KOPT-K1 (cell line): Measurements from ENCODE around the gene ANKRD63.

Experiments used
- H3K27ac ChIP-seq: fragments of 200-600 bp; sonication (generic); 2 replicates; pipeline ENCODE4 v1.5.1; 2016; ENCODE audit warnings: antibody characterized with exemption, mild to moderate bottlenecking, low read depth, low read length; ENCODE audit not compliant: poor library complexity, severe bottlenecking
- H3K36me3 ChIP-seq: fragments of 200-600 bp; sonication (generic); 2 replicates; pipeline ENCODE4 v1.5.1; 2017; ENCODE audit warnings: antibody characterized with exemption, mild to moderate bottlenecking, low read length, moderate library complexity; ENCODE audit not compliant: insufficient read depth
- H3K9me3 ChIP-seq: fragments of 200-600 bp; sonication (generic); 2 replicates; pipeline ENCODE4 v1.5.1; 2017; ENCODE audit warnings: antibody characterized with exemption, low read length, mild to moderate bottlenecking; ENCODE audit not compliant: insufficient read depth, poor library complexity, severe bottlenecking

Gene ANKRD63

DNA sequence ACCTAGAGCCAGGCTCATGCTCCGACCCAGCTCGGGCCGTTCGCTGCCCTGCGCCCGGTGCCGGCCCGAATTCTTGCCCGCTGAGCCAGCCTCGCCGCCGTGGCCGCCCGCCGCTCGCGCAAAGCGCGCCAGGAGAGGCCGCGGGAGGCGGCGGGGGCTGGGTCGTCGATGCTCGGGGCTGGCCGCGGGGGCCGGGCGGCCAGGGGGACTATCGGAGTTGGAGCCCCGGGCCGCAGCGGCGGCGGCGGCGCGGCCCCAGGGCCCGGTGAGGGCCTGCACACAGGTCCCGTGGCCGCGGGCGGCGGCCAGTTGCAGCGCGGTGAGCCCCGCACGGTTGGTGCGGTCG, 1.1 kb downstream of the ANKRD63 start:
- Histone ChIP-seq H3K27ac (no peak overlapping the region), H3K9me3 (no peaks in the 10 kb centered on the region), H3K36me3 (no peaks in the 10 kb centered on the region; the same call in 1 of the 2 replicates)

DNA sequence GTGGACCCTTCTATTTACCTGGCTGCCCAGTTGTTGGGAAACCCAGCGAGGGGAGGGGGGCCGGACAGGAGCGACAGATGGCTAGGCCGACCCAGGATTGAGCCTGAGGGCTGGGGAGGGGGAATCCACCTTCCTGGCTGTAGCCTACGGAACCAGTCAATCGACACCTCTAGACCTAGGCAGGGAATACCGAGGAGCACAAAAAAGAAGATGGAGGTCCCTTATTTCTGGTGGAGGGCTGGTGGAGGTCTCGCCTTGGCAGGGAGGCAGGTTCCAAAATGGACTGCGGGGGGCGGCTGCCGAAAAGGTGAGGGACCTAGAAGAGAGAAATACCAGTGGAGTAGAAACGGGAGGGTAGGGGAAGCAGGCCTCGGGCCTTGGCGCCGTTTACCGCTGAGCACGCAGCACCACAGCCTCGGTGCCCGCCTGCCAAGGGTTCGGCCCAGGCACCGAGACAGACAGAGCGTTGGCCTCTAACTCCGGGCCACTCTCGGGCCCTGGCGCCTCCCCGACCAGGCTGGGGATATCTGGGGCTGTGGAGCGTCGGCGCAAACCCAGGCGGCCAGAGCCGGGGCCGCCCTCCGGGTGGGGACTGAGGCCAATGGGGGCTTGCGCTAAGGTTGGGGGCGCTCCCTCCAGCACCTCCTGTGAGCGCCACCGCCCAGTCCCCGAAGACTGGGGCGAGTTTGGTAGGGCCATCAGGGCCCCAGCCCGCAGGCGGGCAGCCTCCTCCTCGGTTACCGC, 1.6 kb downstream of the ANKRD63 start:
- H3K36me3 ChIP-seq: no peaks in the 10 kb centered on the region

DNA sequence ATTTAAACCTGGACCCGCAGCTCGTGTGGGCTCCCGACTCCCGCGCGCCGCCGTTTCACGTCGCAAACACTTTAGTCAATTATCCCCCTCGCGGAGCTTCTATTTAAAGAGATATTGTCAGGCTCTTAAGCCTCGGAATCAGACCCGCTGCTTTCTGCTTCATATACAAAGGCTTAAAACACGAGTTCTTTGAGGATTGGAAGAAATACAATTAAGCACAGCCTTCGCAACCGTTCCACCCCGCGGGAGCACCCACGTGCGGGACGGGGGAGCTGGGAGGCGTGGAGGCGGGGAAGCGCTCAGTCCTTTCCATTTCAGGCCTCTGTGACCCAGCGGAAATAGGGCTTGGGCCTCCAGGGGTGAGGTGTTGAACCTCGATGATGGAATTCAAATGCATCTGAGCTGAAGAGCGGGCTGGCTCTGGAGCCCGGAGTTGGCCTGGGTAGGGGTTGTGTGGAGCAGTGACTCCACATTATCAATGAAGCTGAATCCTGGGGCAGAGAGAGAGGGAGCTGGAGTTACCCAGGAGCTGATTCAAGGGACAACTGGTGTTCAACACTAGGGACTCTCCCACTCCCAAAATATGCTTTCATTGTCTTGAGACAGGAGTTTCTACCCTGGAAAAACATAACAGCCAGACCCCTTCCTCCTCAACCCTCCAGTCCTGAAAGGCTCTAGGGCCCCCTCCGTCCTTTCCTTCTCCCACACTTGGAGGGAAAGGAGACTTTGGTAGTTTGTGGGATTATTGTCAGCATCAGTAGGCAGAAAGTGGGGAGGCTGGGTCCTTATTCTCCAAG, 2.4 kb downstream of the ANKRD63 start:
- Histone ChIP-seq H3K9me3 (no peaks in the 10 kb centered on the region), H3K36me3 (no peaks in the 10 kb centered on the region), H3K27ac (no peak overlapping the region)

More for the DNA sequence above, 1.6 kb downstream of the ANKRD63 start:
- no peak overlapping the region for H3K27ac ChIP-seq
- H3K9me3 ChIP-seq: no peaks in the 10 kb centered on the region

DNA sequence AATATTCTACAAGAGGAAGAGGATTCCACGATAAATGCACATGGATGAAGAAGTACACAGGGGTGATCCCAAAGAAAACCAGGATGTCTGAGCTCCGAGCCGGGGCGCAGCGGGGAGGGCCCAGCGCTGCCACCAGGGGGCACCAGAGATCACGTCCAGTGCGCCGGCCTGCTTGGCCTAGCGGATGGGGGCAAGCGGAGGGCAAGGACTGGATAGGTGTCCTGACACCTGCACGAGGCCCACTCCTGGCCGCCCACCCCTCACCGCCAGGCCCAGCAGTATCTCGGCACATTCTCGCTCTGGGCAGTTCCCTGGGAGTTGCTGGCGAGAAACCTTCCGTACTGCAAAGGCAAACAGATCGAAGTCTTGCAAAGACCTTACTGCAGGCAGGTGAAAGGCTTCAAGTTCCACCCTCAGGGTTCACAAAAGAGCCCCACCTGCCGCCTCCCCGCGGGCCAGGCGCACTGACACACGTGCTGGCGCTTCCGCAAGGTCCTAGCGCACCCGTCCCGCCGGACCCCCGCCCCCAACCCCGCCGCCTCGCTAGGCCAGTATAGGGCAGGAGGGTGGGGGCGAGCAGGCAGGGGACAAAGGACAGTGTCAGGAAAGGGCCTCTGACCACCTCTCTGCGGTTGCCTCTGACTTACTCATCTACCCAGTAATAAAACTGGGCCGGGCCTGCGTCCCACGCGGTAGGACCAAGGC, 3.3 kb downstream of the ANKRD63 start:
- Histone ChIP-seq H3K9me3 (no peaks in the 10 kb centered on the region), H3K27ac (no peak overlapping the region), H3K36me3 (no peaks in the 10 kb centered on the region)

DNA sequence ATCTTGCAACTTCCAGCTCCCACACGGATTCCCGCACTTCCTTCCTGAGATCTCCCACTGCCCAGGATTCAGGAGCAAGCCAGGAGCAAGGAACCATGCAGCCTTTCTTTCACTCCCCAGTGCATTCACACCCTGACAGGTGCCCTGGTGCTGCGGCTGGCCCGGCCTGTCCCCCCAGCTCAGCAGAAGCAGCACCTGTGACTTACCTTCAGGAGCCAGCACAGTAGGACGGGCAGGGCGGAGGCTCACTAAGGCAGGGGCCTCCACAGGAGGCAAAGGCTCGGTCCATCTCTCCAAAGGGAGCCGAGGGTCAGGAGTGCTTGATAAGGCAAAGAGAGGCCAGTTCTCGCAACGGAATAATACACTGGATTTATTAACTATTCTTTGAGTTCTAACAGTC, 4.8 kb downstream of the ANKRD63 start:
- H3K36me3 ChIP-seq: no peaks in the 10 kb centered on the region
- no peaks in the 10 kb centered on the region for H3K9me3 ChIP-seq
- H3K27ac ChIP-seq: no peak overlapping the region

DNA sequence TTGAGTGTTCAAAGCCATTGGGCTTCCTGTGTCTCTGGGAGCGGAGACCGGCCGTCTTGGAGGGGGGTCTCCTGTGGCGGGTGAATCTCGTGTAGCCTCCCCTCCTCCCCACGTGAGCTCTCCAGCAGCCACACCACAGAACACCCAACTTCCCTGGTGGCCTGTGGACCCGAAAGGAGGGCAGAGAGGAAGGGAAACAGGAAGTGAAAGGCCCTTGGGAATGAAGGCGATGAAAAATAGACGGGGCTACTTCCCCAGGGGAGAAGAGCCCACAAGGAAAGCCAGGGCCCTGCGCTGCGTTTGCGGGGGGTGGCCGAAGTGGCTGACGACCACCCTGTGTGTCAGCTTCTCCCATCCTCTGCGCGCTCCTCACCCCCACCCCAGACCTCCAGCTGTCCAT, 5.4 kb downstream of the ANKRD63 start:
- Histone ChIP-seq H3K36me3 (no peaks in the 10 kb centered on the region), H3K27ac (no peak overlapping the region), H3K9me3 (no peaks in the 10 kb centered on the region)

DNA sequence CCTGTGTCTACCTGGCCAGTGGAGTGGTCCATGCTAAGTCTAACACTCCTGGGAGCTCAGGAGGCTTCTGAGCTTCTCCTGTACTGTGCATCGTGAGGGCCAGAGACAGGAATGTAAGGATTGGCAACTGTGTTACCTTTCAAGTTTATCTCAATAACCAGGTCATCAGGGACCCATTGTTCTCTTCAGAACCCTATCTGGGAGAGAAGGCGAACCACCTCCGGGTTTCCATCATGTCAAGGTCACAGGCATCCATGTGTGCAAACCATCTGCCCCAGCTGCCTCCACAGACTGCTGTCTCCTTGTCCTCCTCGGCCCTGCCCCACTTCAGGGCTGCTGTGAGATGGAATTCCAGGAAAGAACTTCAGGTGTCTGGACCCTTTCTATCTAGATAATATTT, 5.9 kb downstream of the ANKRD63 start:
- Histone ChIP-seq H3K9me3 (no peaks in the 10 kb centered on the region), H3K27ac (no peak overlapping the region), H3K36me3 (no peaks in the 10 kb centered on the region)

DNA sequence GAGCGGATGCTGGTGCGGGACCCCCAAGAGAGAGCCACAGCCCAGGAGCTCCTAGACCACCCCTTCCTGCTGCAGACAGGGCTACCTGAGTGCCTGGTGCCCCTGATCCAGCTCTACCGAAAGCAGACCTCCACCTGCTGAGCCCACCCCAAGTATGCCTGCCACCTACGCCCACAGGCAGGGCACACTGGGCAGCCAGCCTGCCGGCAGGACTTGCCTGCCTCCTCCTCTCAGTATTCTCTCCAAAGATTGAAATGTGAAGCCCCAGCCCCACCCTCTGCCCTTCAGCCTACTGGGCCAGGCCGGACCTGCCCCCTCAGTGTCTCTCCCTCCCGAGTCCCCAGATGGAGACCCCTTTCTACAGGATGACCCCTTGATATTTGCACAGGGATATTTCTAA, 6.9 kb downstream of the ANKRD63 start:
- H3K27ac ChIP-seq: no peak overlapping the region
- no peaks in the 10 kb centered on the region for H3K9me3 ChIP-seq
- no peaks in the 10 kb centered on the region for H3K36me3 ChIP-seq

DNA sequence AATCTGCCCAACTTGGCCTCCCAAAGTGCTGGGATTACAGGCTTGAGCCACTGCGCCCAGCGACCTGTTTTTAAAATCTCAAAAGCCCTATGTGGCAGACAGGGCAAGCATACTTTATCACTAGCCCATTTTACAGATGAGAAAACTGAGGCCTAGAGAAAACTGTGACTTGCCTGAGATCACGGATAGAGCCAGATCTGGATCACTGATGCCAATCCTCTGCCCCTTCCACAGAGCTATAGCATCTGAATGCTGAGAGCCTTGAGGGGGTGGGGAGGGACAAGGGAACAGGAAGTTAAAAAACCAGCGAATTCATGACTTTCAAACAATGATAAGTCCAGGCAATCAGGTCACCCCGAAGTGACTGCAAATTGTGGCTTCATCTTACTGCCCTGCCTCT, 7.3 kb downstream of the ANKRD63 start:
- Histone ChIP-seq H3K27ac (no peak overlapping the region), H3K9me3 (no peaks in the 10 kb centered on the region), H3K36me3 (no peaks in the 10 kb centered on the region)

DNA sequence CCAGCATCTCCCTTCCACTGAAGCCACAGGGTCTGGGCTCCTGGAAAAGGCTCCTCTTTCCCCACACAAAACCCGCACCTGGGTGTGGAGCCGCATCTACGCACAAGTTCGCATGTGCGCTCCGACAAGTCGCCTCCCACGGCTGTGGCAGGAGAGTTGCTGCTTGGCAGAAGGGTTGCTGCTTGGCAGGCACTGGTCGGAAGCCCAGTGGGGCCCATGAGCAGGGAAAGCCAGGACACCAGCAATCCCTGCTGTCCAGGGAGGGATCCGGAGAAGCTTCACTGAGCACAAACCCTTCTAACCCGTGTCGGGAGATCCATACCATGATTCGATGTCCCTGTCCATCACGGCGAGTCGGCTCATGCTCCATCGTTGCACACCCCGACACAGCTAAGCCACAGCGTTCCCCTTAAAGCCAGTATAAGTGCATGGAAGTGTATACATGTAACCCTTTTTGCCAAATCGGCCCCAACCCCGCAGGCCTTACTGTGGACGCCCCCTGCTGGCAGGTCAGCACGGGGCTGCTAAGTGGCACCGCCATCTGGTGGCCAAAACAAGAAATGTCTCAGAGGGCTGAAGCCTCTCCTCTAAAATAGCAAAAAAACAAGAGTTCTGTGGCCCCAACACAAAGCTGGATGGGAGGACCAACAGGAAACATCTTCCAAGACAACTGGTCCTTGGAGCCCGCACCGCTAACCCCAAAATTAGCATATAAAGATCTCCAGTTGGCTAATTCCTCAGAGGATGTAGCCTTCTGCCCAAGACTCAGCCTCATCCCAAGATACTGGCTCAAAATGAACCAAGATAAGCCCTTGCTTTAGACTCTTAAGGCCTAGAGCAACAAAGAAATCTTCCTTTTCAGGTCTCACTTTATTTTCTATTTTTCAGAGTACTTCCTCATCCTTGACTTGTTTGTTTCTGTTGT, 8.3 kb downstream of the ANKRD63 start:
- Histone ChIP-seq H3K27ac (no peak overlapping the region), H3K9me3 (no peaks in the 10 kb centered on the region), H3K36me3 (no peaks in the 10 kb centered on the region)

DNA sequence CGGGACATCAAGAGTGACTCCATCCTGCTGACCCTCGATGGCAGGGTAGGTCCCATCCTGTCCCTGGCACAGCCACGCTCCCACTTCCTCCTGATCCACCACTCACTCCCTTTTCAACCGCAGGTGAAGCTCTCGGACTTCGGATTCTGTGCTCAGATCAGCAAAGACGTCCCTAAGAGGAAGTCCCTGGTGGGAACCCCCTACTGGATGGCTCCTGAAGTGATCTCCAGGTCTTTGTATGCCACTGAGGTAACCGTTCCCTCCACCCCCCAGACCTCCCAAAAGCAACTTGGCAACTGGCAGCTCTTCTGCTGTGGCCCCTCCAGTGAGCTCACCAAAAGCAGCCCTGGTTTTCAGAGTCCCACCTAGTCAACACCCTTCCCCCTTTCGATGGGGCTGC, 9.4 kb downstream of the ANKRD63 start:
- H3K27ac ChIP-seq: no peak overlapping the region
- no peaks in the 10 kb centered on the region for H3K36me3 ChIP-seq
- H3K9me3 ChIP-seq: no peaks in the 10 kb centered on the region

DNA sequence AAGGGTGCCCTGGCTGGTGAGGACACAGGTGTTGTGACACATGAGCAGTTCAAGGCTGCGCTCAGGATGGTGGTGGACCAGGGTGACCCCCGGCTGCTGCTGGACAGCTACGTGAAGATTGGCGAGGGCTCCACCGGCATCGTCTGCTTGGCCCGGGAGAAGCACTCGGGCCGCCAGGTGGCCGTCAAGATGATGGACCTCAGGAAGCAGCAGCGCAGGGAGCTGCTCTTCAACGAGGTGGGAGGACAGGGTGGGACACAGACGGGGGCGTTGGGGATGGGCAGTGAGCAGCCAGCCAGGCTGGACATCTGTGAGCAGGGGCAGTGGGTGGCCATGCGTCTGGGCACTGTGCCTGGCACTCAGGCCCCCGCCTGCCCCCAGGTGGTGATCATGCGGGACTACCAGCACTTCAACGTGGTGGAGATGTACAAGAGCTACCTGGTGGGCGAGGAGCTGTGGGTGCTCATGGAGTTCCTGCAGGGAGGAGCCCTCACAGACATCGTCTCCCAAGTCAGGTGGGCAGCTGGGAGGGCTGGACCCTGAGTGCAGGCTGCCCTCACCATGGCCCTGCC, 10.3 kb downstream of the ANKRD63 start:
- Histone ChIP-seq H3K36me3 (no peaks in the 10 kb centered on the region), H3K27ac (no peak overlapping the region), H3K9me3 (no peaks in the 10 kb centered on the region)

DNA sequence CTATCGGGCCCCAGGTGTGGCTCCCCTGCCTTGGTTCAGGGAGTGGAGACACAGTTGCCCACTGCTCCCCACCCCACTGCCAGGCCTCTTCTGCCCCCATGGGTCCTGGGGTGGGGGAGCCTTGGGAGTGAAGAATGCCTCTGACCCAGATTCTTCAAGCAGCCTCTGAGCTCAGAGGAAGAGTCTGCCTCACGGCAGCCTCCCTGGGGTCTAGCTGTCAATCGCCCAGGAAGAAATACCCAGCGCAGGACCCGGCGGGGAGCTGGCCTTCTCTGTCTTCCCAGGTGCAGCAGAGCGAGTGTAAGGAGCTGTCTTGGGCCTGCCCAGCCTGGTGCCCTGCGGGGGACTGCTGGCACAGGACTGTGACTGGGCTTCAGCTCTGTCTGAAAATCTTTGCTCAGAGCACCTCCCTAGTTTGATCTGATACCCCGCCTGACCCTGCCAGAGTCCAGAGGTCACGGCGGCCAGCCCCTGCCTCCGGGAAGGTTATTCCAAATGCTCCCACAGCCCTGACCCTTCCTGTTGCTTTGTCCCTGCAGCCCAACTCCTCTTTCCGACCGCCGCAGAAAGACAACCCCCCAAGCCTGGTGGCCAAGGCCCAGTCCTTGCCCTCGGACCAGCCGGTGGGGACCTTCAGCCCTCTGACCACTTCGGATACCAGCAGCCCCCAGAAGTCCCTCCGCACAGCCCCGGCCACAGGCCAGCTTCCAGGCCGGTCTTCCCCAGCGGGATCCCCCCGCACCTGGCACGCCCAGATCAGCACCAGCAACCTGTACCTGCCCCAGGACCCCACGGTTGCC, 11.0 kb downstream of the ANKRD63 start:
- no peak overlapping the region for H3K27ac ChIP-seq
- no peaks in the 10 kb centered on the region for H3K36me3 ChIP-seq
- no peaks in the 10 kb centered on the region for H3K9me3 ChIP-seq
